Skeletal muscle tissue (tissue), 4 donors: ENCODE measurements around the gene LSM14B. TPM values are rescaled to one million over a fixed set of nuclear protein-coding genes. Genes with fewer than 3 reads are reported as not detected.

Experiments
- H3K27ac ChIP-seq: one replicate; pipeline ENCODE4 v1.7.0; 2013; ENCODE audit warnings: mild to moderate bottlenecking, low read depth, low read length, inconsistent platforms
- H3K27me3 ChIP-seq, 3 donors: one replicate each; pipeline ENCODE4 v1.7.0; 2013; ENCODE audit warnings: low read length in 3 of 3; ENCODE audit not compliant: control insufficient read depth in 3 of 3, insufficient read depth in 3 of 3
- H3K36me3 ChIP-seq, 3 donors: one replicate each; pipeline ENCODE4 v1.7.0; 2013; ENCODE audit warnings: low read length in 3 of 3; ENCODE audit not compliant: control insufficient read depth in 3 of 3, insufficient read depth in 3 of 3
- H3K4me1 ChIP-seq, 3 donors: one replicate each; pipeline ENCODE4 v1.7.0; 2013; ENCODE audit warnings: low read length in 3 of 3, mild to moderate bottlenecking in 3 of 3; ENCODE audit not compliant: control insufficient read depth in 3 of 3, insufficient read depth in 3 of 3
- H3K4me3 ChIP-seq, 3 donors: one replicate each; pipeline ENCODE4 v1.7.0; 2013; ENCODE audit warnings: low read length in 3 of 3
- H3K9ac ChIP-seq, 3 donors: one replicate each; pipeline ENCODE4 v1.7.0; 2013; ENCODE audit warnings: low read length in 3 of 3, mild to moderate bottlenecking in 3 of 3, moderate library complexity in 2 of 3, low read depth in 1 of 3
- H3K9me3 ChIP-seq, 3 donors: one replicate each; pipeline ENCODE4 v1.7.0; 2013; ENCODE audit warnings: low read length in 3 of 3; ENCODE audit not compliant: control insufficient read depth in 3 of 3
- total RNA-seq: library from RNA; depleted of rRNA; stranded (reverse); fragments of >200 nt; gene quantifications from one replicate; pipeline ENCODE4 v1.2.3, GENCODE V29; 2014
- donor health status: Osteomylitis.

LSM14B gene
- total RNA-seq, 1 donor from 2014 or later, result 53.8 TPM

GRCh38 chr20:62159839-62160238, 37.6 kb downstream of the LSM14B start:
- Histone ChIP-seq H3K36me3 (peaks cover 32 to 36% (median 35%) of the 10 kb centered on the region in 3 donors), H3K27ac (no peak overlapping the region), H3K9ac (peak overlapping the region in 2 of 3 donors; percentile 51 to 54), H3K9me3 (no peaks in the 10 kb centered on the region), H3K4me3 (peak overlapping the region in 1 of 3 donors; percentile 29), H3K27me3 (no peaks in the 10 kb centered on the region), H3K4me1 (peaks cover 11 to 29% (median 18%) of the 10 kb centered on the region in 3 donors)

DNA sequence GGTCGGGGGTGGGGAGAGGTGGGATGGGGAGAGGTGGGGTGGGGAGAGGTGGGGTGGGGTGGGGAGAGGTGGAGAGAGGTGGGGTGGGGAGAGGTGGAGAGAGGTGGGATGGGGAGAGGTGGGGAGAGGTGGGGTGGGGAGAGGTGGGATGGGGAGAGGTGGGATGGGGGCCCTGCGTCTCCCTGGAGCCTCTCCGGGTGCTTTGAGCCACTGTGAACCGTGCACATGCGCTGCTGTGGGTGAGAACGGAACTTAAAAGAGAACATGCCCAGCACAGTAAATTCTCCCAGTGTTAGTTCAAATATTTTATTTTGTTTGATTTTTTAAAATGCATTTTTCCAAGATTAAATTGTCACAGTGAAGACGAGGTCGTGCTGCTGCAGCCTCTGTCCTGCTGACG, 38.0 kb downstream of the LSM14B start:
- no peak overlapping the region for H3K4me3 ChIP-seq
- H3K36me3 ChIP-seq, result peaks cover 37 to 40% (median 38%) of the 10 kb centered on the region in 3 donors
- no peaks in the 10 kb centered on the region for H3K27me3 ChIP-seq
- H3K9me3 ChIP-seq, result no peaks in the 10 kb centered on the region
- H3K9ac ChIP-seq, result no peak overlapping the region
- no peak overlapping the region for H3K27ac ChIP-seq
- peaks cover 11 to 29% (median 18%) of the 10 kb centered on the region in 3 donors for H3K4me1 ChIP-seq

DNA sequence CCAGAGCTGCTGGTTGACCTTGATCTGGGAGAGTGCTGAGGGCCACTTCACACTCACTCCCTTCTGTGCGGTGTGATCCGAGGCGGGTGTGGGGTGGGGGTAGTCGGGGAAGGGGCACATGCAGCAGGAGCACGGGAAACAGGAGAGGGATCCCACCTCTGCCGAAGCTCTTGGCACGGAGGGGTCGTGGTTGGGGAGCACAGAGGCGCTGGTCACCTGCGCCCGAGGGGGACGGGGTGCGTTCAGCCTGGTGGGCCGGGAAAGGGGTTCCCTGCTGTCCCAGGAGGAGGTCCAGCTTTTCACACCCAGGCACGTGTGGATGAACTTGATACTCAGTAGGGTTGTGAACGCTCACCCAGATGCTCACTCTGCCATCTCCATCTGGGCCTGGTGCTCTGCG, 38.6 kb downstream of the LSM14B start:
- no peak overlapping the region for H3K9ac ChIP-seq
- peaks cover 11 to 29% (median 18%) of the 10 kb centered on the region in 3 donors for H3K4me1 ChIP-seq
- H3K36me3 ChIP-seq, result peaks cover 43 to 46% (median 44%) of the 10 kb centered on the region in 3 donors

DNA sequence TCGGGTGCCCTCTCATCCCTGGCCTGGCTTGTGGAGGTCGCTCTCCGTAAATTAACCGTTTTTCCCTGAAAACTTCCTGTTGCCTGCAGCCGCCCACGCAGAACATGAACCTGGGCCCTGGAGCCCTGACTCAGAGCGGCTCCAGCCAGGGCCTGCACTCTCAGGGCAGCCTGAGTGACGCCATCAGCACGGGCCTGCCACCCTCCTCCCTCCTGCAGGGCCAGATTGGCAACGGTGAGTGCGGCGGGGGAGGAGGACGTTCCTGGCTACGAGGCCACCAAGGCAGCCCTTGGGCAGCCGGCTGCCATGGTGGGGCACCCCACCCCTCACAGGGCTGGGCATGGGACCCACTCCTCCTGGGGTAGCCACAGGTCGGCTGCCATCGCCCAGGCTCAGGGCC, 39.1 kb downstream of the LSM14B start:
- Histone ChIP-seq H3K27ac (no peak overlapping the region), H3K36me3 (peaks cover 48 to 51% (median 49%) of the 10 kb centered on the region in 3 donors), H3K9ac (no peak overlapping the region), H3K4me3 (no peak overlapping the region), H3K27me3 (no peaks in the 10 kb centered on the region), H3K9me3 (no peaks in the 10 kb centered on the region), H3K4me1 (peaks cover 11 to 29% (median 18%) of the 10 kb centered on the region in 3 donors)

More for the DNA sequence above, 38.6 kb downstream of the LSM14B start:
- Histone ChIP-seq H3K27ac (no peak overlapping the region), H3K27me3 (no peaks in the 10 kb centered on the region), H3K4me3 (no peak overlapping the region), H3K9me3 (no peaks in the 10 kb centered on the region)

DNA sequence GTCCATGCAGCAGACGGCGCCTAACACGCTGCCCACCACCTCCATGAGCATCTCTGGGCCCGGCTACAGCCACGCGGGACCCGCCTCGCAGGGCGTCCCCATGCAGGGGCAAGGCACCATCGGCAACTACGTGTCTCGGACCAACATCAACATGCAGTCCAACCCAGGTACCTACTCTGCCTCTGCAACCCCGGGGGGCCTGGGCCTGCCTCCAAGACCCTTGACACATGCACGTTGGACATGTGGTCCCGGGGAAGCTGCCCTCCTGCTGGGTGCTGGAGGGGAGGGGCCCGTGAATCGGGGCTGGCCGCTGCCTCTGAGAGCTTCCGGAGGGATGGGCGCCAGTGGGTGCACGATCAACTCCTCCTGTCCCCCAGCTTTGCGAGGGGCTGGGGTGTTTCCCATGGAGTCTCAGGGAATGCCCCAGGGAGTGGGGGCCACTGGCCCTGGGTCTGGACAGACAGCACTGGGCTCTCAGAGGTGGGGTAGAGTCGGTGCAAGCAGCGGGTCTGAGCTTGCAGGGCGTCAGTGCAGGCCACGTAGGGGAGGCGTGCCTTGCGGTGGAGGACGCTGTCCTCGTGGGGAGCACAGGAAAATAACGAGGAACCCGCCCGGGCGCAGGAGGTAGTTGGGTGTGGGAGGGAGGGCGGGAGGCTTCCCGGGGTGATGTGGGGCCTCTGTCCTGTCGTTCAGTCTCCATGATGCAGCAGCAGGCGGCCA, 40.6 kb downstream of the LSM14B start:
- H3K36me3 ChIP-seq, result peaks cover 50 to 52% (median 51%) of the 10 kb centered on the region in 3 donors
- no peak overlapping the region for H3K9ac ChIP-seq
- no peaks in the 10 kb centered on the region for H3K9me3 ChIP-seq
- no peak overlapping the region for H3K4me3 ChIP-seq
- H3K27ac ChIP-seq, result no peak overlapping the region
- H3K27me3 ChIP-seq, result no peaks in the 10 kb centered on the region
- H3K4me1 ChIP-seq, result peaks cover 6 to 21% (median 6%) of the 10 kb centered on the region in 3 donors

DNA sequence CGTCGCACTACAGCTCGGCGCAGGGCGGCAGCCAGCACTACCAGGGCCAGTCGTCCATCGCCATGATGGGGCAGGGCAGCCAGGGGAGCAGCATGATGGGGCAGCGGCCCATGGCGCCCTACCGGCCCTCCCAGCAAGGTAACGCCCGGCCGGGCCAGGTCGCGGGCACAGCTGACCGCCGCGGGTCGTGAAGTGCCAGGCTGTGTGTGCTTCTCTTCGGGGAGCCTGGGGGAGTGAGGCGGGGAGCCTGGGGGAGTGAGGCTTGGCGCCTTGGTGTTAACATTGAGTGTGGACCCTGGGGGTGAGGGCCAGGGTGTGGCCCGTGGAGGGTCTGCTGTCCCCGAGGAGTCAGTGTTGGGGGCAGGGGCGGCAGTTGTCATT, 41.2 kb downstream of the LSM14B start:
- Histone ChIP-seq H3K4me1 (peaks cover 6 to 21% (median 6%) of the 10 kb centered on the region in 3 donors), H3K9me3 (no peaks in the 10 kb centered on the region), H3K27ac (no peak overlapping the region), H3K9ac (no peak overlapping the region), H3K4me3 (no peak overlapping the region), H3K27me3 (no peaks in the 10 kb centered on the region), H3K36me3 (peaks cover 52 to 56% (median 53%) of the 10 kb centered on the region in 3 donors)

DNA sequence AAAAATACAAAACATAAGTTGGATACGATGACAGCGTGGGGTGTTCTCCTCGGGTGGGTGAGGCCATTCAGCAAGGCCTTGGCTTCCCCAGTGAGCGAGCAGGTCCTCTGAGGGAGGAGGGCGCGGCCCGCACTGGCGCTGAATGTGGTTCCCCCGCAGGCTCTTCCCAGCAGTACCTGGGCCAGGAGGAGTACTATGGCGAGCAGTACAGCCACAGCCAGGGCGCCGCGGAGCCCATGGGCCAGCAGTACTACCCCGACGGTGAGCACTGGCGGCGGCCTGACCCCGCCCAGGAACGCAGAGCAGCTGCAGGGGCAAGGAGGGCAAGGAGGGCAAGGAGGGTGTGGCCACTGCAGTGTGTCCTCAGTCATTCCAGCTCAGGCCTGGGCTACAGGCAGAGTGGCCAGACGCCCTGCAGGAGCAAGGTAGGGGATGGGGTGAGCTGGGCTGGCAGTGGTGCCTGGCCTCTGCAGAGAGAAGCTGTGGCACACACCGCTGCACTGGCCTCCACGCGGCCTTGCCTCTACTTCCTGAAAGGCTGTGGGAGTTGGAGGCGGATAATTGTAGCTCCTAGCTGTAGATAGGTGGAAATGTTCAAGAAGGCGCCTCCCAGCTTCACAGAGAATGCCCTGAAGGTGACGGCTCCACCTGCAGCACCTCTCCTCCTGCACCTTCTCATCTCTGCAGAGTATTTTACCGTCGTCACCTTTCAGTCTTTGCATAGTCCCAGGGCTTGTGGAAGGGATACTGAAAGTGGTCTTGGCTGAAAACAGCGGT, 41.9 kb downstream of the LSM14B start:
- Histone ChIP-seq H3K4me3 (no peak overlapping the region), H3K9me3 (no peaks in the 10 kb centered on the region), H3K9ac (no peak overlapping the region), H3K36me3 (peaks cover 53 to 58% (median 56%) of the 10 kb centered on the region in 3 donors), H3K27me3 (no peaks in the 10 kb centered on the region), H3K27ac (no peak overlapping the region), H3K4me1 (peaks cover 6 to 16% (median 6%) of the 10 kb centered on the region in 3 donors)

GRCh38 chr20:62164879-62165761, 42.8 kb downstream of the LSM14B start:
- no peak overlapping the region for H3K4me3 ChIP-seq
- H3K27ac ChIP-seq, result no peak overlapping the region
- peaks cover 0 to 8% (median 0%) of the 10 kb centered on the region in 3 donors for H3K4me1 ChIP-seq
- H3K9ac ChIP-seq, result no peak overlapping the region
- H3K27me3 ChIP-seq, result no peaks in the 10 kb centered on the region
- H3K36me3 ChIP-seq, result peaks cover 51 to 58% (median 57%) of the 10 kb centered on the region in 3 donors
- no peaks in the 10 kb centered on the region for H3K9me3 ChIP-seq

GRCh38 chr20:62165762-62166399, 43.6 kb downstream of the LSM14B start:
- Histone ChIP-seq H3K9me3 (no peaks in the 10 kb centered on the region), H3K27ac (no peak overlapping the region), H3K9ac (no peak overlapping the region), H3K4me3 (no peak overlapping the region), H3K27me3 (no peaks in the 10 kb centered on the region), H3K36me3 (peaks cover 46 to 58% (median 52%) of the 10 kb centered on the region in 3 donors), H3K4me1 (peaks cover 0 to 6% (median 0%) of the 10 kb centered on the region in 3 donors)
